Kidney (tissue), 14 donors: ENCODE data around the gene STAMBPL1. TPM values are rescaled to one million over a fixed set of nuclear protein-coding genes. Genes with fewer than 3 reads are reported as not detected.

Experiments used
- DNase-seq, 5 donors: peaks; one replicate each; pipeline ENCODE4 v3.0.0-alpha.2; 2013 to 2020
- FAIRE-seq: peaks from 2 replicates; lab custom pipeline; 2012; peaks lifted over from hg19 to GRCh38; lab: Jason Lieb, UNC
- H3K27ac ChIP-seq, 2 donors: one replicate each; pipeline ENCODE4 v1.7.0; 2013; ENCODE audit warnings: low read depth in 2 of 2, low read length in 2 of 2, inconsistent platforms in 1 of 2
- H3K27me3 ChIP-seq: one replicate; pipeline ENCODE4 v1.7.1; 2013; ENCODE audit warnings: low read length, inconsistent platforms; ENCODE audit not compliant: control insufficient read depth, insufficient read depth
- H3K36me3 ChIP-seq, 3 donors: one replicate each; pipeline versions ENCODE4 v1.7.0 to v1.7.1; 2013; ENCODE audit warnings: low read length in 3 of 3, control low read depth in 1 of 3, inconsistent platforms in 1 of 3; ENCODE audit not compliant: insufficient read depth in 3 of 3, control insufficient read depth in 2 of 3
- H3K4me1 ChIP-seq, 3 donors: one replicate each; pipeline versions ENCODE4 v1.7.0 to v1.7.1; 2013; ENCODE audit warnings: low read length in 3 of 3, inconsistent platforms in 1 of 3, low read depth in 1 of 3; ENCODE audit not compliant: control insufficient read depth in 2 of 3, insufficient read depth in 2 of 3
- H3K4me3 ChIP-seq, 3 donors: one replicate each; pipeline versions ENCODE4 v1.7.0 to v1.8.1; 2013; ENCODE audit warnings: low read length in 3 of 3, control low read depth in 1 of 3, inconsistent platforms in 1 of 3
- H3K9ac ChIP-seq, 3 donors: one replicate each; pipeline versions ENCODE4 v1.7.0 to v1.7.1; 2013; ENCODE audit warnings: low read length in 3 of 3, control low read depth in 1 of 3, inconsistent platforms in 1 of 3
- H3K9me3 ChIP-seq, 3 donors: one replicate each; pipeline versions ENCODE4 v1.7.0 to v1.7.1; 2013; ENCODE audit warnings: low read length in 3 of 3, control low read depth in 1 of 3, inconsistent platforms in 1 of 3; ENCODE audit not compliant: control insufficient read depth in 2 of 3, insufficient read depth in 1 of 3
- CTCF ChIP-seq: IDR thresholded peaks from 3 replicates; pipeline ENCODE4 v1.5.1; 2012; ENCODE audit warnings: mild to moderate bottlenecking, moderate library complexity, borderline replicate concordance; ENCODE audit not compliant: insufficient read depth; ENCODE audit errors: extremely low read depth
- intact Hi-C: fragments of 100-400 bp; cut with DNase I; formaldehyde crosslinking; loops from one replicate; pipeline ENCODE4 v1.11.1; 2022
- polyA plus RNA-seq: library from polyadenylated mRNA; stranded (reverse); fragments of 350-450 nt; fragmentation: Illumina TruSeq; extraction: RNeasy Lipid Tissue Mini Kit (QIAGEN cat#74804); gene quantifications from one replicate; pipeline ENCODE4 v1.2.3, GENCODE V29; 2014; ENCODE audit warnings: low read depth, low replicate concordance; ENCODE audit not compliant: insufficient read depth
- total RNA-seq: library from RNA; stranded (reverse); fragmentation: NEBNext Ultra II Directional; extraction: Animal tissue kit (Norgen Biotek cat#: 25700); gene quantifications from one replicate; pipeline ENCODE4 v1.2.1, GENCODE V29; 2021
- donor health status: control.
- donor health status: control.
- donor health status: control.
- donor health status: control.
- donor health status: control.
- donor health status: DM: yes; HTN: yes; CAD: no.
- donor health status: Normal renal cell carcinoma (clear cell type).

The STAMBPL1 gene
- total and polyA plus RNA-seq, 2 donors from 2014 or later, result 3.0 to 6.9 TPM

- no peak overlapping the region for H3K4me3 ChIP-seq
- H3K36me3 ChIP-seq, result no peaks in the 10 kb centered on the region
- no peaks in the 10 kb centered on the region for H3K27me3 ChIP-seq
- H3K9me3 ChIP-seq, result no peaks in the 10 kb centered on the region
- no peak for DNase-seq
- TF ChIP-seq CTCF, result no peak
- intact Hi-C loops, result loop anchor here (5.0 kb wide), 1 partner anchor 100 kb away; no protein-coding TSS in a partner anchor
- H3K9ac ChIP-seq, result no peak overlapping the region
- peak; percentile 21 for FAIRE-seq
- H3K27ac ChIP-seq, result no peak overlapping the region
- no peaks in the 10 kb centered on the region for H3K4me1 ChIP-seq
These were observed 47.7 kb upstream of the STAMBPL1 start for GRCh38 chr10:88832376-88832775.

GRCh38 chr10:88833156-88833555, 46.9 kb upstream of the STAMBPL1 start:
- intact Hi-C loops, result loop anchor here (5.0 kb wide), 1 partner anchor 99 kb away; no protein-coding TSS in a partner anchor
- TF ChIP-seq CTCF, result no peak
- Histone ChIP-seq H3K4me3 (no peak overlapping the region), H3K27me3 (no peaks in the 10 kb centered on the region), H3K36me3 (no peaks in the 10 kb centered on the region), H3K9ac (no peak overlapping the region), H3K4me1 (no peaks in the 10 kb centered on the region), H3K9me3 (no peaks in the 10 kb centered on the region), H3K27ac (no peak overlapping the region)
- DNase-seq (peak in 1 of 5 donors; percentile 11), FAIRE-seq (no peak)

- Histone ChIP-seq H3K9ac (no peak overlapping the region), H3K4me3 (no peak overlapping the region), H3K9me3 (no peaks in the 10 kb centered on the region), H3K4me1 (no peaks in the 10 kb centered on the region), H3K27ac (no peak overlapping the region), H3K27me3 (no peaks in the 10 kb centered on the region), H3K36me3 (no peaks in the 10 kb centered on the region)
- no peak for TF ChIP-seq CTCF
- FAIRE-seq (no peak), DNase-seq (no peak)
- intact Hi-C loops, result loop anchor here (5.0 kb wide), 1 partner anchor 99 kb away; no protein-coding TSS in a partner anchor
These were observed 46.3 kb upstream of the STAMBPL1 start for GRCh38 chr10:88833723-88834122.
